Stimulated activated CD8-positive, alpha-beta memory T cell treated with anti-CD3 and anti-CD28 coated beads, Interleukin-4, amount 100 ng/mL, for 1 hour (primary cell): Measurements from ENCODE around the gene COL6A1.
A peak's percentile ranks its signal among the peaks of the same experiment; 100 is the strongest.
"Not testable (repeated sequence)": the region's sequence is repeated elsewhere in the genome, so short reads cannot be mapped to it uniquely, and the experiment has no call there.

Experiments used
- DNase-seq, 2 donors: peaks; one replicate each; pipeline ENCODE4 v3.0.0-alpha.2; 2020; ENCODE audit warnings: low read depth in 2 of 2, low spot score in 1 of 2

The COL6A1 gene

GRCh38 chr21:45966791-45967394 is 14.7 kb upstream of the COL6A1 start:
- no peak for DNase-seq

DNA sequence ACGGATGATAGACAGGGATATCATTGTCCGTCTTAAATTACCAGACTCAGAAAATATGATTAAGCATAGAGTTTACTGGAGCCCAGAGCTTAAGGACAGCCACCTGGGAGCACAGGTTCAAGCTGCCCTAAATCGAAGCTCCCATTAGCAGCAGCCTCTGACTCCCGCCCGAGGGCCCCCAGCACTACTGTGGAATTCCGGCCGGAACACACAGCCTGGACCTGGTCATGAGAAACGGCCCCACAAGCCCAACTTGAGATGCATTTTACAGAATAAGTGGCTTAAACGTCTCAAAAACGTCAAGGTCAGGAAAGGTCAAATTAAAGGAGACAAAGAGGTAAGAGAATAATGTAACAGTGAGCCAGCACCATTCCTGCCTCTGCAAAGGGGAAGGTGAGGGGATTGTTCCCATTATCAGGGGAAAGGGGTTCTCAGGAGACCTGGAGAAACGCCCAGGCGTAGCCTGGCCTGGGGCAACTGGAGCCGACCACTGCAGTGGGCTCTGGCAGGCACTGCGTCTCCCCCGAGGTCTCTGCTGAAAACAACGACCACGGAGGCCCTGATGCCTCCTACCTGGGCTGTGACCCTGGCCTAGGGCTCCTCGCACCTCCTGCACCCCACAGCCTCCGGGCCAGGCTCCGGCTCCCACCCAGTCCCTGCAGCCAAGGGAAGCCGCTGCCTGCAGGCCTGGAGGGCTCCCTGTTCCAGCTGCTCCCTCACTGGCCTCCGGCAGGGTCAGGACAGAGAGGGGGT is 11.5 kb upstream of the COL6A1 start:
- no peak for DNase-seq

DNA sequence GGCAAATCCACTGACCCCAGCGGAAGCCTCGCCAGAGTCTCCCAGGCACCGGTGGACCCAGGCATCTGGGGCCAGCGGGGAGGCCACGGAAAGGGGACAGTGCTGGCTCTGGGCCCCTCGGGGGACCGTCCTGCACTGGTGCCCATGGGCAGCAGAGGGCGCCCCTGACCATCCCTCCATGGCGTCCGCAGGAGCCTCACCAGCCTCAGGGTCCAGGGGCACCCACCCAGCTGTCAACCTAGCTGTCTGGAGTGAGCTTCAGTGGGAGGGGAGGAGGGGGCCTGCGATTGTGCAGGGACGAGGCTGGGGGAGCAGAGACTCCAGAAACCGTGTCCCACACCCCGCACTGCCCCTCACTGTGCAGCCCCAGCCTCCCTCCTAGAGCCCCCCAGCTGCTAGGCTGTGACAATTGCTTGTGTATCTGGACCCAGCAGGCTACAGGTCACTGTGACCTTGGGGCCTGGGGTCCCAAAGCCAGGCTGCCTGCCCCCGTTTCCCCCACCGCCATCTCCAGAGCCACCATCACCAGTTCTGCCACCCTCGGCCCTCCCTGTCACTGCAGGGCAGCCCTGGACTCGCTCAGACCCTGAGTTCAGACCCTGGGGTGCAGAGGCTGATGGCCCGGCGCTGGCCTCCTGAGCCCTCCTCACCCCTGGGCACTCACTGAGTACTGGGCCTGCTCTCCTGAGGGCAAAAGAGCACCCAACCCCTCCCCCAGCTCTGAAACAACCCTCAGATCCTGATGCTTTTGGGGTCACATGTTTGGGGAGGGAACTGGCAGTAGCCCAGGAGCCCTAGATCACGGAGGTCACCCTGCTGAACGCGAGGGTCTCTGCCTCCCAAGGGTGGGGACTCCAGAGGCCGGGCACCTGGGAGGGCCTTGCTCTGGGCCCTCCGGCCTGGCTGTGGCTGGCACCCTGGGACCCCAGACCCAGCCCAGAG is 10.6 kb upstream of the COL6A1 start:
- DNase-seq = no peak

GRCh38 chr21:45971616-45972352 is 9.8 kb upstream of the COL6A1 start:
- DNase-seq = no peak

- DNase-seq = no peak
Observed at GRCh38 chr21:45972353-45972715, 9.2 kb upstream of the COL6A1 start.

DNA sequence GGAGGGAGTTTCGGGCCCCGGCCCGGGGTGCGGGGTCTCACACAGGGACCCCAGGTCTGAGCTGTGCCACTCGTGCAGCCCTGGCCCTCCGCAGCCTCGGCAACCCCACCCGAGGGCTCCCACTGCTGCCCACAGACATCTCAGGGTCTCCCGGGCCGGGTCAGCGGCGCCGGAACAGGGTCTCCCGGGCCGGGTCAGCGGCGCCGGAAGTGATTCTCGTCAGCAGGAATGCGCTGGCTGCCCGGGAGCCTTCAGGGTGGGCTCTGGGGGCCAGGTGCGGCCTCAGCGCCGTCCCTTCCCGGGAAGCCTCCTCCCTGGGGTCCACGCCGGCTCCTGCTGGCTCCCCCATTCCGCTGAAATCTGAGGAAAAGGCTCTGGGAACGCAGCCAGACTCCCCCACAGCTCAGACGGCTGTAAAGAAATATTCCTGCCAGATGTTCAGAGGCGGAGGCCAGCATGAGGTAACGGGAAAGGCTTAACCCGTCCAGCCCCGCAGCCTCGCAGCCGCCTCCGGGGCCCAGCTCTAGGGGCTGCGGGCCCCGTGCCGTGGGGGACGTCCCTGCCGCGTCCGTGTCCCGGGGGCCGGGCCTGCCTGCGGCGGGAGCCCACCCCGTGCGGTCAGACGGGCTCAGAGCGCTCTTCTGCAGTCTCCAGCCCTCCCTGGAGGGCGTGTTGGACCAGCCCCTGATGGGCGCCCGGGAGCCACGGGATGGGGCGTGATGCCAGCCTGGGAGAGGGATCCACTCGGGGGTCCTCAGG is 8.7 kb upstream of the COL6A1 start:
- no peak for DNase-seq

DNA sequence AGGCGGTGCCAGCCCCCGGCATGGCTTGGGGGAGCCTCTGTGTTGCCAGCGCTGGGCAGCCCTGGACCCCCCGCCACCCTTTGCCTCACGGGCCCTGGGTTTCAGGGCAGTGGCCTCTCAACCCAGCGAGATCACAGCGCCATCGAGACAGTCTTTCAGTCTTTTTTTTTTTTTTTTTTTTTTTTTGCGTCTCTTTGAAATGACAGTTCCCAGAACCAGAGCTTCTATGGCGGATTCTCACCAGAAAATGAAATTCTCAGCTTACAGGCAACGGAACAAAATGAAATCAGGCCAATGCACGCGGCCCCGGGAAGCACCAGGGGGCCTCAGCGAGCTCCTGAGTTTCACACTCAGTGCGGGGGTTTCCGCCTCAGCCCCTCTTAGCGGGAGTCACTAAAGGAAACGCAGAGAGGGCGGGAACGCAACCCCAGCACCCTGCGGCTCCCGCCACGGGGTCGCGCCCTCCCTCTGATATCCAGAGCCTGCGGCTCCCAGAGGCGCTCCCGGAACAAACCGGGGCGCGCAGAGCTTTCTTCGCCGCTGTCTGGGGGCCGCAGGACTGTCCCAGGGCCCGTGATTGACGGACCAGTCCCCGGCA is 8.0 kb upstream of the COL6A1 start:
- DNase-seq = peak; percentile 58 to 75

DNA sequence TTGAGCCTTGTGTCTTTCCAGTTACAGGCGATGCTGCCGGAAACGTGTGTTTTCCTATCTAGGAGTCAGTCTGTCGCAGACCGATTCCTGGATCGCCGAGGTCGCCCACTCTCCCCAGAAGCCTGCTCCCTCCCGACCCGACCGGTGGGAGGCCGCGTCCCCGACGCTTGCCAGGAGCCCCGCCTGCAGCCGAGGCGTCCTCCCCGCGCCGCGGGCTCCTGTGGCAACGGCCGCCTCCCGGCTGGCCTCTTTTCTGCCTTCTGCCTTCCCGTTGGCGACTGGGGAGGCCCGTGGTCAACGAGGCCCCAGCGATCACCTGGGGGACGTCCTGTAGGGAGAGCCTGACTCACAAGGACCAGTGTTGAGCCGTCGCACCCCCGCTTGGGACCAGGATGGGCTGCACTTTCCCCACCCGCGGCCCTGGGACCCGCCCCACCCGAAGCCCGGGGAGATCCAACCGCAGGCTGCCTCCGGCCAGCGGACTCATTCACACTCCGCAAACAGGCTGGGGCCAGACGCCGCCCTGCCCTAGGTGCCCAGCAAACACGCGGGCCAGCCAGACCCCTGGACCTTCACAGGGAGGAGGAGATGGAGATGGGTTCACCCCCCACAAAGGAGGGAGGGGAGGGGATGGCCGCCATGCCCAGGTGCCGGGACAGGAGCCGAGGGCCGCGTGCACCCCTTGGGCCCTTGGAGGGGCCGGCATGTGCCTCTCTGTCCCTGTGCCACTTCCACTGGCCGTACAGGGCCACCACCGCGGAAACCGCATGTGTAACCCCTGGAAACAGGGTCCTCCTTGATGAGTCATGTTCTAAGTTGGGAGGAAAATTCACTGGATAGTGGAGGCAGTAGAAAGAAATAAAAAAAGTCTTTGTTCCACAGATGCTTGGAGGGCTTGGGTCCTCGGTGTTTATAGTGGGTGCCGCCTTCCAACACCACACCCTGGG is 7.2 kb upstream of the COL6A1 start:
- DNase-seq = no peak

GRCh38 chr21:45975020-45975666 is 6.4 kb upstream of the COL6A1 start:
- no peak for DNase-seq

- not testable (repeated sequence) for DNase-seq
Observed at GRCh38 chr21:45975667-45976409, 5.7 kb upstream of the COL6A1 start.

- DNase-seq = no peak
Observed at GRCh38 chr21:45976701-45977311, 4.8 kb upstream of the COL6A1 start.

DNA sequence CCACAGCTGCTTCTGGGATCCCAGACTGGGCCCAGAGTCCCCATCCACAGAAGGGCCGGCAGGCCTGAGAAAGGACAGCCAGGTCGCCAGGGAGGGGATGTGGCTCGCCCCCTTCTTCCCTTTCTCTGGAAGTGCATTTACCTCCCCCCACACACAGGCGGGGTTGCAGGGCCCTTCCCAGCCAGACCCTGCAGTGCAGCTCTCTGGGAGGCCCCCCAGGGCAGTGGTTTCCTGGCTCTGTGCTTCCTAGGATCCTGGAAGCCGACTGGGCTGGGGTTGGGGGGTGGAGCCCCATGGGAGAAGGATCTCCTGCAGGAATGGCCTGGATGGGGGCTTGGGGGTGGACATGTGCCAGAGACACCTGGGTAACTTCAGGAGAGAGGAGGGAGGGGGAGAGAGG is 4.2 kb upstream of the COL6A1 start:
- DNase-seq = no peak

GRCh38 chr21:45979141-45979631 is 2.4 kb upstream of the COL6A1 start:
- no peak for DNase-seq

- no peak for DNase-seq
Observed at GRCh38 chr21:45979651-45980050, 1.9 kb upstream of the COL6A1 start.

DNA sequence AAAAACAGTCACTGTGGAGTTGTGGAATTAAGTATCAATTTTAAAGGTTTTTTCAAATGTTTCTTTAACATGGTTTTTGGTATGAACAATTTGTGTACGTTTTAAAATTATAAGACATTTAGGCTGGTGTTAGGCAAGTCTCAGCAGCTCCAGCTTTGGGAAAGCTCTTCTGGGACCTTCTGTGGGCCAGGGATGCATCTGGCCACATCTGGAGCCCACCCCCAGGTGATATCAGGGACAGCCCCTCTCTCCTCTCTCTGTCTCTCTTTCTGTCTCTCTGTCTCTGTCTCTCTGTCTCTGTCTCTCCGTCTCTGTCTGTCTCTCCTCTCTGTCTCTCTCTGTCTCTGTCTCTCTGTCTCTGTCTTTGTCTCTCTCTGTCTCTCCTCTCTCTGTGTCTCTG is 1.3 kb upstream of the COL6A1 start:
- DNase-seq = no peak

- DNase-seq = no peak
Observed at GRCh38 chr21:45980697-45981096, 873 bp upstream of the COL6A1 start.

DNA sequence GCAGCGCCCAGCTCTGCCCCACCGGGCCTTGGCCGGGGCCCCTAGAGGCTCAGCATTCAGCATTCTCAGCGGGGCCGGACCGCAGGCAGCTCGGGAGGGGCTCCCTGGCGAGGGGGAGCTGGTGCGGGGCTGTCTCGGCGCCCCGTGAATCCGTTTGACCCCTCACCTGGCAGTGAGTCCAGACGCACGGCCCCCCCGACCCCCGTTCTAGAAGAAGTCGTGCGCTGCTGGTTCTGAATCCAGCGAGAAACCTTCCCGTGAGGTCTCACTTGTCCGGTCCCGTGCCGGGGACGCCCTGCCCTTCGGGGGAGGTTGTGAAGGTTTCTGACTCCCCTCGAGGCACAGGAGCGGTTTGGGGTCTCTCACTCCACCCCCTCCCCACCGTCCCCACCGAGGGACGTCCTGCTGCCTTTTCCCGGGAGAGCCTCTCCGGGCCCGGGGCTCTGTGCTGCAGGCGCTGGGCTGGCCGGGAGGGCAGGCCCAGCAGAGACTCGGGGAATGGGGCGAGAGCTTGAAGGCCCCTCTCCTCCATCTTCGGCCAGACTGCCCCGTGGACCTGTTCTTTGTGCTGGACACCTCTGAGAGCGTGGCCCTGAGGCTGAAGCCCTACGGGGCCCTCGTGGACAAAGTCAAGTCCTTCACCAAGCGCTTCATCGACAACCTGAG is 655 bp downstream of the COL6A1 start:
- no peak for DNase-seq
